ENCODE data around the gene BTBD8. TPM values are rescaled to one million over a fixed set of nuclear protein-coding genes. Genes with fewer than 3 reads are reported as not detected.
A peak's percentile ranks its signal among the peaks of the same experiment; 100 is the strongest.
"Not testable (repeated sequence)": the region's sequence is repeated elsewhere in the genome, so short reads cannot be mapped to it uniquely, and the experiment has no call there.

BTBD8 gene
- total RNA-seq, 1 donor = 4.3 TPM

DNA sequence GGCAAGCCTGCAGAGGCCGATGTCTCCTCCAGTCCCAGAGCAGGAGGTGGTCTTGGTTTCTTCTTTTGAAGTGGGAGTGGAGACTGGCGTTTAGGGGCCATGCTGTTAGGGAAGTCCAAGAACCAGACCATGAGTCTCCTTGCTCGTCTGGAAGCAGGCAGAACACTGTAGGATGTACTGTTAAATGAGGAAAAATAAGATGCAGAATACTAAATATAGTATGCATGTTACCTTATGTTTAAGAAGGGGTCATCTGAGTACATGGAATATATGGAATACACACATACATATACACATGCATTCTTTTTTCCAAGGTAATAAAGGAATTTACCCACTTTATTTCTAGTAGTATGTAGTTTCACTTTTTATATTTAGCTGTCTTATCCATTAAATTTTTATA is 4.8 kb upstream of the BTBD8 start, which contains the start of gene SETSIP:
SETSIP (minus strand) TSS at position 101 of the 400 bp plus-strand sequence; CDS start at position 101, 0 bp downstream.
- no peak within 1 kb of the TSS for H3K4me3 ChIP-seq (ENCODE audit: low read depth, low read length)
- DNase-seq (ENCODE audit: low read depth) = no peak
- TF ChIP-seq, protein P1, sequence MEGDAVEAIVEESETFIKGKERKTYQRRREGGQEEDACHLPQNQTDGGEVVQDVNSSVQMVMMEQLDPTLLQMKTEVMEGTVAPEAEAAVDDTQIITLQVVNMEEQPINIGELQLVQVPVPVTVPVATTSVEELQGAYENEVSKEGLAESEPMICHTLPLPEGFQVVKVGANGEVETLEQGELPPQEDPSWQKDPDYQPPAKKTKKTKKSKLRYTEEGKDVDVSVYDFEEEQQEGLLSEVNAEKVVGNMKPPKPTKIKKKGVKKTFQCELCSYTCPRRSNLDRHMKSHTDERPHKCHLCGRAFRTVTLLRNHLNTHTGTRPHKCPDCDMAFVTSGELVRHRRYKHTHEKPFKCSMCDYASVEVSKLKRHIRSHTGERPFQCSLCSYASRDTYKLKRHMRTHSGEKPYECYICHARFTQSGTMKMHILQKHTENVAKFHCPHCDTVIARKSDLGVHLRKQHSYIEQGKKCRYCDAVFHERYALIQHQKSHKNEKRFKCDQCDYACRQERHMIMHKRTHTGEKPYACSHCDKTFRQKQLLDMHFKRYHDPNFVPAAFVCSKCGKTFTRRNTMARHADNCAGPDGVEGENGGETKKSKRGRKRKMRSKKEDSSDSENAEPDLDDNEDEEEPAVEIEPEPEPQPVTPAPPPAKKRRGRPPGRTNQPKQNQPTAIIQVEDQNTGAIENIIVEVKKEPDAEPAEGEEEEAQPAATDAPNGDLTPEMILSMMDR (IDR thresholded peaks at IDR 0.05; ENCODE audit: insufficient read depth, low read depth, low read length) = no peak

GRCh38 chr1:92076363-92076762 is 3.8 kb upstream of the BTBD8 start:
- TF ChIP-seq, protein P1 (IDR thresholded peaks at IDR 0.05; ENCODE audit: insufficient read depth, low read depth, low read length) = no peak
- no peak for DNase-seq (ENCODE audit: low read depth)
- no peak overlapping the region for H3K4me3 ChIP-seq (ENCODE audit: low read depth, low read length)

GRCh38 chr1:92078077-92078476 is 2.1 kb upstream of the BTBD8 start:
- not testable (repeated sequence) for H3K4me3 ChIP-seq (ENCODE audit: low read depth, low read length); DNase-seq (ENCODE audit: low read depth)

GRCh38 chr1:92079441-92079840 is 704 bp upstream of the BTBD8 start:
- H3K4me3 ChIP-seq (ENCODE audit: low read depth, low read length) = no peak overlapping the region
- TF ChIP-seq, protein P1 (IDR thresholded peaks at IDR 0.05; ENCODE audit: insufficient read depth, low read depth, low read length) = no peak
- no peak for DNase-seq (ENCODE audit: low read depth)

DNA sequence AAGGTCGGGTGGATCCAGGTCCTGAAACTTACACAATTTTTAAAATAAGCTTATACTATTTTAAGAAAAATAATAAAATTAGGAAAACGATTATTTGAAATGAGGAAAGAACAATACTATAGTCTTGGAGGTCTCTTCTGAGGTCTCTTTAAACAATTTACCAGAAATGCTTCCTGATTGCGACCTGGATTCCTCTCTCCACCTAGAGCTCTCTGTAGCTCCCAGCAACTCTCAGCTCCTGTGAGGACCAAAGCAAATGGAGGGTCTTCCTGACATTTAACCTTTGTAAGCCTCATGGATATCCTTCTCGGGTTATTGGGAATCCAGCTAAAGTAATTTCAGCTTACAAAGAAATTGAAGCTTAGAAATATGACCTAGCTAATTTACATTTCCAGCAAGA is 886 bp downstream of the BTBD8 start:
- TF ChIP-seq, protein P1 (IDR thresholded peaks at IDR 0.05; ENCODE audit: insufficient read depth, low read depth, low read length) = no peak
- DNase-seq (ENCODE audit: low read depth) = no peak
- peak overlapping the region; percentile 84 for H3K4me3 ChIP-seq (ENCODE audit: low read depth, low read length)

DNA sequence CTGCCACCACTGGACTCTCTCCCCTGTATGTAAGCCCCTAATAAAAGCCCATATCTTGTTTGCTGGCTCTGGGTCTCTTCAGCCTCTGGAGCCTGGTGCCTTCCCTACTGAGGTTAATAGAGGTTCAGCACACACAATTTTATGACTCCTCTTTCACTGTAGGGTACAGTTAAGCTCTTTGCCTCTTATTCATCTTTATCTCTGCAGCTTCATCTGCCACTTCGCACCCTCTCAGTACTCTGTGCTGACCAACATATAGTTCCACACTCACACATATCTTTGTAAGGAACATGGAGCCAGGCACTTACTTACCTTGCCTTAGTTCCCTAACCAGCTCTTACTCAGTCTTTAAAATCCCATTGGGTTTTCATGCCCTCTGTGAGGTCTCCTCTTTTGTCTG is 4.5 kb downstream of the BTBD8 start:
- no peak overlapping the region for H3K4me3 ChIP-seq (ENCODE audit: low read depth, low read length)
- peak; percentile 12 for DNase-seq (ENCODE audit: low read depth)
- TF ChIP-seq, protein P1 (IDR thresholded peaks at IDR 0.05; ENCODE audit: insufficient read depth, low read depth, low read length) = no peak

DNA sequence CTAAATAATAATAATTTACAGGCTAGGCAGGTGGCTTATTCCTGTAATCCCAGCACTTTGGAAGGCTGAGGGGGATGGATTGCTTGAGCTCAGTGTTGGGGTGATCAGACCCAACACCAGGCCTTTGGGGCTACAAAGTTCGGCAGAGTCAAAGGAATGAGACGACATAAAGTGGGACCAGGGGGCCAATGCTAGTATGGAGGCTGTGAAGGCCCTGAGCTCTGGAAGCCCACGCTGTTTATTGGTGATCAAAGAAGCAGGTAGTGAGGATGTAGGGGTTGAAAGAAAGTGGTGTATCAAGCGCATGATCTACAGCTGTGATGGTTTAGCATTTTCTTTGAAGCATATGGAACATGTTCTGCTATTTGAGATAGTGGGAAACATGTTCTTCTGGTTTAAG is 5.6 kb downstream of the BTBD8 start:
- TF ChIP-seq, protein P1 (IDR thresholded peaks at IDR 0.05; ENCODE audit: insufficient read depth, low read depth, low read length) = no peak
- DNase-seq (ENCODE audit: low read depth) = no peak
- H3K4me3 ChIP-seq (ENCODE audit: low read depth, low read length) = no peak overlapping the region

Data from fibroblast of villous mesenchyme (primary cell).